Hepatocyte (in vitro differentiated cells): ENCODE results near the gene UROD. TPM values are rescaled to one million over a fixed set of nuclear protein-coding genes. Genes with fewer than 3 reads are reported as not detected.
A peak's percentile ranks its signal among the peaks of the same experiment; 100 is the strongest.

Experiments
- DNase-seq: peaks from one replicate; pipeline ENCODE4 v3.0.0-alpha.2; 2016; ENCODE audit warnings: low spot score
- H2AFZ ChIP-seq: fragments of 200-600 bp; sonication (generic); 2 replicates; pipeline ENCODE4 v1.6.0; 2016; ENCODE audit warnings: antibody characterized with exemption, mild to moderate bottlenecking
- H3K27ac ChIP-seq: fragments of 200-600 bp; sonication (generic); 2 replicates; pipeline ENCODE4 v1.5.1; 2016; ENCODE audit warnings: mild to moderate bottlenecking
- H3K27me3 ChIP-seq: fragments of 200-600 bp; sonication (generic); 2 replicates; pipeline ENCODE4 v1.6.1; 2016
- H3K36me3 ChIP-seq: fragments of 200-600 bp; sonication (generic); replicated peaks from 2 replicates; pipeline ENCODE4 v1.5.1; 2016; ENCODE audit warnings: low read depth; ENCODE audit not compliant: insufficient read depth
- H3K4me1 ChIP-seq: fragments of 200-600 bp; sonication (generic); 2 replicates; pipeline ENCODE4 v1.5.1; 2016; ENCODE audit warnings: mild to moderate bottlenecking, moderate library complexity; ENCODE audit not compliant: insufficient read depth
- H3K4me2 ChIP-seq: fragments of 200-600 bp; sonication (generic); 2 replicates; pipeline ENCODE4 v1.6.0; 2016
- H3K4me3 ChIP-seq: fragments of 200-600 bp; sonication (generic); 2 replicates; pipeline ENCODE4 v1.5.1; 2016; ENCODE audit warnings: mild to moderate bottlenecking
- H3K79me2 ChIP-seq: fragments of 200-600 bp; sonication (generic); 2 replicates; pipeline ENCODE4 v1.6.0; 2017; ENCODE audit warnings: mild to moderate bottlenecking
- H3K9me2 ChIP-seq: fragments of 200-600 bp; sonication (generic); replicated peaks from 2 replicates; pipeline ENCODE4 v1.6.0; 2017; ENCODE audit warnings: mild to moderate bottlenecking; ENCODE audit not compliant: insufficient read depth
- H3K9me3 ChIP-seq: fragments of 200-600 bp; sonication (generic); 2 replicates; pipeline ENCODE4 v1.5.1; 2016; ENCODE audit warnings: low read depth, mild to moderate bottlenecking
- H4K20me1 ChIP-seq: fragments of 200-600 bp; sonication (generic); 2 replicates; pipeline ENCODE4 v1.6.0; 2016; ENCODE audit warnings: mild to moderate bottlenecking; ENCODE audit not compliant: insufficient read depth, poor library complexity, severe bottlenecking
- EZH2 ChIP-seq: fragments of 200-600 bp; sonication (generic); IDR thresholded peaks from 2 replicates; pipeline ENCODE4 v1.6.1; 2016; ENCODE audit warnings: antibody characterized with exemption, mild to moderate bottlenecking, borderline replicate concordance
- EZH2phosphoT487 ChIP-seq: fragments of 200-600 bp; sonication (generic); IDR thresholded peaks from one replicate; pipeline ENCODE4 v1.6.1; 2018; ENCODE audit warnings: antibody characterized with exemption, mild to moderate bottlenecking, low read depth, moderate library complexity; ENCODE audit not compliant: unreplicated experiment, severe bottlenecking
- WGBS: methylation state at CpG from one replicate; pipeline ENCODE4 v1.1.6; 2016; ENCODE audit warnings: low lambda C conversion rate; ENCODE audit errors: missing lambda C conversion rate; 5-methylcytosine and 5-hydroxymethylcytosine counted together
- polyA plus RNA-seq: library from polyadenylated mRNA; unstranded; fragments of >200 nt; fragmentation: Nextera tagmentation; extraction: Ambion mirVana; gene quantifications from 2 replicates; pipeline ENCODE4 v1.2.1, GENCODE V29; 2016
- total RNA-seq: library from RNA; depleted of rRNA; stranded (reverse); fragments of >200 nt; gene quantifications from 2 replicates; pipeline ENCODE4 v1.2.3, GENCODE V29; 2014
- TF ChIP-seq, protein P1 (sequence below): fragments of 200-600 bp; sonication (generic); IDR thresholded peaks from 2 replicates; pipeline ENCODE4 v1.5.1; 2016; ENCODE audit warnings: antibody characterized with exemption, mild to moderate bottlenecking; ENCODE audit not compliant: poor library complexity

The UROD gene
- total RNA-seq: 77.1 and 91.8 TPM in 2 replicates
- polyA plus RNA-seq: 152 and 167 TPM in 2 replicates

DNA sequence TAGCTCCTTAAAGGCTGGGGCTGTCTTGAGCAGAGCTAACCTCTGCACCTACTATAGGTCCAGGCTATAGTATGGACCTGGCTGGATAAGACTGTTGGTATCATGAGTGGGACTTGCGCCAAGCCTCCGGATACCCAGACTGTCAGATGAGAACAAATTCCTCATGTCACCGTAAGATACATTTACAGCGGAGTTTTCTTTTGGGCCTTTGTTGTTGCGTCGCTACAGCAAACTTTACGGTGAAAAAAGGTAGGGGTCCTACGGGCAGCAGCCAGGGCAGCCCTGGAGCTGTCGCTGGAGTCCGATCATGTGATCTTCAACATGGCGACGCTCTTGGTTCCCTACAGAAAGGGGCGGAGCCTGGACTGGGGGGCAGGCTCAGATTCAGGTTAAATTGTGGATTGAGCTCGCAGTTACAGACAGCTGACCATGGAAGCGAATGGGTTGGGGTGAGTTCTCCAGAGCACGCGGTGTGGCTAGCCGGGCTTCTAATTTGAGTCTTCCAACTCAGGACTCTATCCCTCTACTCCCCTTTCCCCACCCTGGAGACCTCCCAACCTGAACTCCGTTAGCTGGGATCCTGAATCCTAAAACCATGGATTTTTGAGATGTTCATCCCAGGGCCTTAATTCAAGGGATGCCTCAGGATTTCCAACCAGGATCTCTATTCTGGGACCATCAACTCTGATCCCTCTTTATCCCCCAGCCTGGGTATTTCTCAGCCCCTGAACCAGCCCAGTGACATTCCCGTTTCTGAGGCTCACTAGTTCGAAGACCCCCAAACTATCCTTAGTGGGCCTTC, at the start of gene UROD:
Gene UROD (plus strand): TSS at position 418 of the 802 bp plus-strand sequence. CDS start 12 bp downstream, at position 430.
- H3K27me3 ChIP-seq: no peaks in the 10 kb centered on the region
- H3K27ac ChIP-seq: peak within 1 kb of the TSS; percentile 82
- peak within 1 kb of the TSS; percentile 83 for H2AFZ ChIP-seq
- no peak for TF ChIP-seq EZH2
- TF ChIP-seq, protein P1, sequence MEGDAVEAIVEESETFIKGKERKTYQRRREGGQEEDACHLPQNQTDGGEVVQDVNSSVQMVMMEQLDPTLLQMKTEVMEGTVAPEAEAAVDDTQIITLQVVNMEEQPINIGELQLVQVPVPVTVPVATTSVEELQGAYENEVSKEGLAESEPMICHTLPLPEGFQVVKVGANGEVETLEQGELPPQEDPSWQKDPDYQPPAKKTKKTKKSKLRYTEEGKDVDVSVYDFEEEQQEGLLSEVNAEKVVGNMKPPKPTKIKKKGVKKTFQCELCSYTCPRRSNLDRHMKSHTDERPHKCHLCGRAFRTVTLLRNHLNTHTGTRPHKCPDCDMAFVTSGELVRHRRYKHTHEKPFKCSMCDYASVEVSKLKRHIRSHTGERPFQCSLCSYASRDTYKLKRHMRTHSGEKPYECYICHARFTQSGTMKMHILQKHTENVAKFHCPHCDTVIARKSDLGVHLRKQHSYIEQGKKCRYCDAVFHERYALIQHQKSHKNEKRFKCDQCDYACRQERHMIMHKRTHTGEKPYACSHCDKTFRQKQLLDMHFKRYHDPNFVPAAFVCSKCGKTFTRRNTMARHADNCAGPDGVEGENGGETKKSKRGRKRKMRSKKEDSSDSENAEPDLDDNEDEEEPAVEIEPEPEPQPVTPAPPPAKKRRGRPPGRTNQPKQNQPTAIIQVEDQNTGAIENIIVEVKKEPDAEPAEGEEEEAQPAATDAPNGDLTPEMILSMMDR: no peak
- TF ChIP-seq EZH2phosphoT487: no peak
- H3K9me3 ChIP-seq: no peaks in the 10 kb centered on the region
- H3K4me1 ChIP-seq: peaks cover 16% of the 10 kb centered on the region
- H3K9me2 ChIP-seq: no peaks in the 10 kb centered on the region
- peak within 1 kb of the TSS; percentile 92 for H3K4me3 ChIP-seq
- WGBS: 4% methylated on average over 21 of the region's 21 CpGs
- H3K4me2 ChIP-seq: peak within 1 kb of the TSS; percentile 97
- H3K36me3 ChIP-seq: no peaks in the 10 kb centered on the region
- peaks cover 3% of the 10 kb centered on the region for H4K20me1 ChIP-seq
- peak; percentile 98 for DNase-seq
- H3K79me2 ChIP-seq: peaks cover 31% of the 10 kb centered on the region

DNA sequence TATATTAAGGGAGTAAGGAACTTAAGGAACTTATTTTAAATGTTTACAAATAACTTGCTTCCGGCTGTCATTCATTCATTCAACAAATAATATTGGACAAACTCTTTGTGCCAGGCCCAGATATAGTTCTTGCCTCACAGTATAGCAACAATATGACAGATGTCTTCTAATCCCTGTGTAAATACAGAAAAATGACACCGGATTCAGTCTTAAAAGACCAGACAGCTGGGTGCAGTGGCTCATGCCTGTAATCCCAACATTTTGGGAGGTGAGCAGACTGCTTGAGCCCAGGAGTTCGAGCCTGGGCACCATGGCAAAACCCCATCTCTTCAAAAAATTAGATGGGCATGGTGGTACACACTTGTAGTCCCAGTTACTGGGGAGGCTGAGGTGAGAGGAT, 49.3 kb upstream of the UROD start:
- Histone ChIP-seq H4K20me1 (no peaks in the 10 kb centered on the region), H3K36me3 (no peaks in the 10 kb centered on the region), H2AFZ (no peak overlapping the region), H3K4me1 (no peaks in the 10 kb centered on the region), H3K4me2 (no peak overlapping the region), H3K9me2 (no peaks in the 10 kb centered on the region), H3K79me2 (no peaks in the 10 kb centered on the region), H3K9me3 (no peaks in the 10 kb centered on the region), H3K4me3 (no peak overlapping the region), H3K27me3 (no peaks in the 10 kb centered on the region), H3K27ac (no peak overlapping the region)
- DNase-seq: no peak
- TF ChIP-seq, protein P1: no peak
- no peak for TF ChIP-seq EZH2phosphoT487
- no peak for TF ChIP-seq EZH2
- 91% methylated on average over 3 of the region's 3 CpGs for WGBS

DNA sequence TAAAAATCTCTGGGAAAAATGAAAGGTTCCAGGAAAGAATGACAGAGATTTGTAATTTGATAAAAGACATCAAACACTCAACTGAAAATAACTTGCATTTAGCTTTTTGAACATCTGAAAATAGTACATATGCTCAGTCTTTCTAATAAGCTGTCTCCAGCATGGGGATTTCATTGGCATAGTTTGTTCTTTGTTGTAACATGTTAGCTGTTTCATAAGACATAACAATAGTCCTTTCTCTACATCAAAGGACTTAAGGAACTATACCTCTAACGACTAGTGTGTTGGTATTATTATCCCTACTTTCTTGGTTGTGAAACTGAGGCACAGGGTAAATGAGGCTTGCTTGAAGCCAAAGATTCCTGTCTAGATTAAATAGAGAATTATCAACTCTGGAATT, 47.7 kb upstream of the UROD start:
- Histone ChIP-seq H3K4me1 (no peaks in the 10 kb centered on the region), H3K9me3 (no peaks in the 10 kb centered on the region), H3K27me3 (no peaks in the 10 kb centered on the region), H3K79me2 (no peaks in the 10 kb centered on the region), H3K27ac (no peak overlapping the region), H3K4me2 (no peak overlapping the region), H3K9me2 (no peaks in the 10 kb centered on the region), H4K20me1 (no peaks in the 10 kb centered on the region), H3K36me3 (no peaks in the 10 kb centered on the region), H3K4me3 (no peak overlapping the region), H2AFZ (no peak overlapping the region)
- 80% methylated on average over 1 of the region's 1 CpG for WGBS
- TF ChIP-seq, protein P1: no peak
- TF ChIP-seq EZH2phosphoT487 (no peak), EZH2 (no peak)
- no peak for DNase-seq
